ENCODE measurements around the gene SLC12A7.

SLC12A7 gene

GRCh38 chr5:1125030-1125357 is 13.1 kb upstream of the SLC12A7 start:
- no peak for DNase-seq (ENCODE audit: low read depth)

- DNase-seq (ENCODE audit: low read depth), result no peak
Observed at GRCh38 chr5:1124205-1125029, 12.6 kb upstream of the SLC12A7 start.

DNA sequence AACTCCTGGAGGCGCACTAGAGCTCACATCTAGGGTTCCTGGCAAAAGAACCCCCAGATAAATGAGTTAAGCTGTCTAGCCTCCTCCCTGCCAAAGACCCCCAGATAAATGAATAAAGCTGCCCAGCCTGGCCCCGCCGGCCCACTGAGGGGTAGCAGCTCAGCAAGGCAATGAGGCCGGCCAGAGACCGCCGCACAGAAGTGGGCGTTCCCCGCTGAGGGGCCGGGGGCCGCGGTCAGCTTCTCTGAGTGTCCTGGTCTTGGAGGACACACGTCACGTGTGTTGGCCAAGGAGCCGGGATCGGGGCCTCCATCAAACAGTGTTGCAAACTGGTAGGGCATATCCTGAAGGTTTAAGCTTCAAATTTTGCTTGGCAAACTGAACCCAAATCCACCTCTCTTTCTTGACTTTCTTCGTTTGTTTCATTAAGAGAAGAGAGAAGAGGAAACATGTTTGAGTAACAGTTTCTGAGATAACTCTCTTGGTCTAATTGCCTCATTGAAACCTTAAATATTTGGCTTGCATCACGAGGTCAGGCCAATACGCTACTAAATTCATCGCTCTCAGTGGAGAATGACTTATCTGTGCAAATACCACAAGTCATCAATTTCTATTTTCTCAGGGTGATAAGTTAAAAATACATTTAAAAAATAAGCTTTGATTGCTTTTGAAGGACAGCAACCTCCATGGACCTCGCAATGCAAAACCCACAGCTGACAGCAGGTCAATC is 11.7 kb upstream of the SLC12A7 start:
- DNase-seq (ENCODE audit: low read depth), result no peak

DNA sequence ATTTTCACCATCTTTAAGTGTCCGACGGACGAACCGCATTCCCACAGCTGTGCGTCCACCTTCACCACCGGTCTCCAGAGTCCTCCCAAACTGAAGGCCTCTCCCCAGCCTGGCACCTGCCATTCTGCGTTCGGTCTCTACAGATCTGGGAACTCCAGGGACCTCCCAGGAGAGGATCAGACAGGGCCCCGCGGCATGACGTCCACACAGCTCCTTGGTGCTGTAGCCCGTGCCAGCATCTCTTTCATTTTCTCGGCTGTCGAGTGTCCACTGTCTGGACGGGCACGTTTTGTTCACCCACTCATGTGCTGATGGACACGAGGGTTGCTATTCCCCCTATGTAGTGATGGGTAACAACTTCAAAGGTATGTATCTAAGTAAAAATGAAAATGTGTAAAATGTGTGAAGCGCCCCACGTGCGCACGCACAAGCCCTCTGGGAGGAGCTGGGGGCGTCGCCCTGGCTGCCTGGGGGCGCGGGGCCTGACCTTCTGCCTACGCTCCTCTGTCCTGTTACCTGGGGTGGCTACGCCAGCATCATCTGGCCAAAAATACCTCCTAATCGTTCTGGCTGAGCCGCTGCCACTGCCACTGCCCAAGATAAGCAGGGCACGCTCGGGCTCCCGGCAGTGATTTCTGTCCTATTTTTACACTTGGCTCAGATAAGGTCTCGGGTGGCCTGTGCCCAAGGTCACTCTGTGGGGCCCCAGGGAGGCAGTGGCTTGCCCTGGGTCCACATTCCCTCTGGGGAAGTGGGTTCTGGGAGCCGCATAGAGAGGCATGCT is 10.8 kb upstream of the SLC12A7 start:
- no peak for DNase-seq (ENCODE audit: low read depth)

DNA sequence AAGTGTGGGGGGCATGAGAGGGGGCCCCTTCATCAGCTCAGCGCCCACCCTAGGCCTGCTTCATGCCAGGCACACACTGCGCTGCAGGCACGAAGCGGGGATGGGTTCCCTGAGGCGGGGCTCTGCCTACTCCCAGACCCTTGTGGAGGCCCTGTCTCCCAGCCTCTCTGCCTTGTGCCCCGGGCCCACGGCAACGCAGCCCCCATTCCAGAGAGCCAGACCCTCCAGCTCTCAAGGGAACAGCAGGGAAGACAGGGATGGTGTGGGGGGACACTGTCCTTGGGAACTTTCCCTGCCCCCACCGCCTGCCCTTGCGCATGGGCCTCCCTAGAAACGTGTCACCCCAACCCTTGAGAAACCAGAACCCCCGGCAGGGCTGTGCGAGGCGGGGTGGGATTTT is 10.0 kb upstream of the SLC12A7 start:
- DNase-seq (ENCODE audit: low read depth), result no peak

GRCh38 chr5:1121044-1121443 is 9.2 kb upstream of the SLC12A7 start:
- no peak for DNase-seq (ENCODE audit: low read depth)

- DNase-seq (ENCODE audit: low read depth), result no peak
Observed at GRCh38 chr5:1120236-1120999, 8.6 kb upstream of the SLC12A7 start.

GRCh38 chr5:1119312-1119831 is 7.5 kb upstream of the SLC12A7 start:
- no peak for DNase-seq (ENCODE audit: low read depth)

DNA sequence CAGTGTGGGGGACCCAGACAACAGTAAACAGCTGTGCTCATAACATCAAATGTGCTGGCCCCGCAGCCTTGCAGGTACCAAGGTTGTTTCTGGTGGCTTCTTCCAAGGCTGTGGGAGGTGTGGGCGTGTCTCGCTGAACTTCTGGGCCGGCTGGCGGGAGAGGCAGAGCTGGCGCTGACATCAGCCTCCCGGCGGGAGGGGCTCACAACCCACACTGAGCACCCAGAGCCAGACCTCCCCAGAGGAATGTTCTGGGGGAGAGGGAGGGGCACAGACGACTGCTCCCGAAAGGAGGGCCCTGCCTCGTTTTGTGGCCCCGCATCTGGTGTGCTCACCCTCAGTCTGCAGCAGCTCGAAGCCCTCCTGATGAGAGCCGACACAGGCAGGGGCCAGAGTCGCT is 6.9 kb upstream of the SLC12A7 start:
- DNase-seq (ENCODE audit: low read depth), result no peak

- DNase-seq (ENCODE audit: low read depth), result no peak
Observed at GRCh38 chr5:1118231-1118698, 6.4 kb upstream of the SLC12A7 start.

- no peak for DNase-seq (ENCODE audit: low read depth)
Observed at GRCh38 chr5:1116977-1117376, 5.1 kb upstream of the SLC12A7 start.

GRCh38 chr5:1116109-1116740 is 4.4 kb upstream of the SLC12A7 start:
- DNase-seq (ENCODE audit: low read depth), result no peak

- no peak for DNase-seq (ENCODE audit: low read depth)
Observed at GRCh38 chr5:1115123-1115815, 3.4 kb upstream of the SLC12A7 start.

DNA sequence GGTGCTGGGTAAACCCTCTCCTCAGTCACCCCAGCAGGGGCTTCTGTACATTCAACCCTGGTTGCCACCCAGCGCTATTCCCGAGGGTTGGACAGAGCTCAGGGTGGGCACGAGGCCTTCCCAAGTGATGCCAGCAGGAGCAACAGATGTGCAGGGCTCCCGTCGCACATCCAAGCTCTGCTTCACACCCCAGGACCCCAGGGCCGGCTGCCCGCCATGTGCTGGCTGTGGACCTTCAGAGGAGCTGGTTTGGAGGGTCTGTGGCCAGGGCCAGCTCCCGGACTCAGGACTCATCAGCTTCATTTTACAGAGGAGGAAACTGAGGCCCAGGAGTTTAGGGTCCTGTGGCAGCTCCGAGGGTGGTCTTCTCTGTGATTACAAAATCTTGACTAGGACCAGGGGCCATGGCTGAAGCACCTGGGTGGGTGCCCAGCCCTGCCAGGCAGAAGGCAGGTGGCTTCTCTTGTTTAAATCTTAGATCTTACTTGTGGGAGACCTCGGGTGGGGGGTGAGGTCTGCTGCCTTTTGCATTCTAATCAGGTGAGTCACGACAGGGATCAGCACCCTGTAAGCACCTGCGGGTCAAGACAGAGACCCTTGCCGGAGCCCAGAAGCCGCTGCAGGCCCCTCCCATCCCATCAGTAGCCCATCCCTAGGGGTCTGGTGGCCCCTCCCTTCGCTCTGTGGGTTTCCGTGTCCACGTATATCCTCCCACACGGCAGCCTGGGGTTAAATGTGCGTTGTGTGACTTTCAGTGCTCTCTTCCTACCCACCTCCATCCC is 2.1 kb upstream of the SLC12A7 start:
- DNase-seq (ENCODE audit: low read depth), result no peak

DNA sequence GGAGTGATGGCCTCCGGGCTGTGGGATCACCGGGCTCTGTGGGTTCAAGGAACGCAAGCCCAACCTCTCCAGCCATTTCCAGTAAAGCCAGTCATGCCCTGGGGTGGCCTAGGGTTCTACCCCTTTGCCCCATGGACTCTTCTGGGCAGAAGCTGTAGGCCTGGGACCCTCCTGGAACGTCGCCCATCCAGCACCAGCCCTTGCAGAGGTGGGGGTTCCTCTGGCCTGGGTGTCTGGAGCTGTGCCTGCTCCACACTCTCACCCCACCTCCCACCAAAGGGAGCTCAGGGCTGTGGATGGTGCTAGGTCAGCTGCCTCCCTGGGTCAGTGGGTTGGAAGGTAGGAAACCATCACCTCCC is 1.4 kb upstream of the SLC12A7 start:
- DNase-seq (ENCODE audit: low read depth), result no peak

DNA sequence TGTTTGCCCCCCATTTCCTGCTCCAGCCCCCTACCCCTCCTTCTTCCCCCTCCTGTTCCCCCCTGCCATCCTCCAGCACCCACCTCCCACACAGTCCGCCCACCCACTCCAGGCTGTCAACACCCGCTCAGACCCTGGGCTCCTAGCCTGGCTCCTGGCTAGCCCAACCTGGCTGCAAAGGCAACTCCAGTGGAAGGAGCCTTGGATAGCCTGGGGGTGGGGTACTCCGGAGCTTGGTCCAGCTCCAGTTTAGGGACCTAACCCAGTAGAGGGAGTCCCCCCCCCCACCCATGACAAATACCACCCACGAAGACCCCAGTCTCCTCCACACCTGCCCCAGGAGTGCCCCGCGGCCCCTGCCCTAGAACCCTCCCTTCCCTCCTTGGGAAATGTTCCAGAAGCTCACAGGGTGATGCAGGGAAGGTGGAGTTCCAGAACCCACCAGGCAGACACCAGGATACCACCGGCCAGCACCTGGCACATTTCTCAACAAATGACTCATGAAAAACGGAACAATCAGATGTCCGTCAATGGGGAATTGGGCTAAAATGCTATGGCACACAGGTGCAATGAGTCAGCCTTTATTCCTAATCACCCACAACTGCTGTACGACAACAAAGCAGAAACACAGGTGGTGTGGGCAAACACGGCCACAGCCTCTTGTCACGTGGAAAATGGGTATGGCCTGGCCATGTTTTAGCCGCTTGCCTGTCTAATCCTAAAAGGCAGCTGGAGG is 901 bp upstream of the SLC12A7 start:
- DNase-seq (ENCODE audit: low read depth), result no peak

DNA sequence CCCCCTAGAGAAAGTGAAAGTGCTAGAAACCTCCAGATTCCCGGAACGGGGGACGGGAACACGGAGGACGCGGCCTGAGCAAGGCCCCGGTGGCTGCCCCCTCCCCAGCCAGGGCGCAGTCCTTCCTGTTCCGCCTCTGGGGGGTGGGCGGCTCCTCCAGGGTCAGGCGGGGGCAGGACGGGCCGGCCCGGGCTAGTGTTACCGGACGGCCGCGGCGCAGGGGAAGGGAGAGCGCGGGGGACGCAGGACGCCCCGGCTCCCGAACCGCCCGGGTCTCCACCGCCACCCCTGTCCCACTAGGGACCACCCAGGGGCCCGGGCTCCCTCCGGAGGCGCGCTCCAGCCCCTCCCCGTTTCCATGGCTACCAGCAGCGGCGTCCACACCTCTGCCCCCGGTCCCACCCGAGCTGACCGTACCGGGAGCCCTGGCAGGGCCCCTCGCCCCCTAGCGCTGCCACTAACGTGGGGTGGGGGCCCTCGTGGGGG is 579 bp downstream of the SLC12A7 start:
- no peak for DNase-seq (ENCODE audit: low read depth)

GRCh38 chr5:1110307-1111240 is 1.3 kb downstream of the SLC12A7 start:
- no peak for DNase-seq (ENCODE audit: low read depth)
